Chondrocyte (in vitro differentiated cells): ENCODE results near the gene H3-3A. TPM values are rescaled to one million over a fixed set of nuclear protein-coding genes. Genes with fewer than 3 reads are reported as not detected.

Experiments
- DNase-seq: peaks from one replicate; pipeline ENCODE4 v3.0.0; 2021; ENCODE audit warnings: mixed read lengths, low spot score
- H3K27ac Mint-ChIP-seq: one replicate; pipeline ENCODE4 v1.8.0; 2021; ENCODE audit warnings: mild to moderate bottlenecking, moderate library complexity, mixed read lengths; ENCODE audit not compliant: unreplicated experiment
- H3K27me3 Mint-ChIP-seq: 2 replicates; pipeline ENCODE4 v1.8.0; 2021; ENCODE audit warnings: low read depth, mixed read lengths
- H3K36me3 Mint-ChIP-seq: 2 replicates; pipeline ENCODE4 v1.8.0; 2021; ENCODE audit warnings: low read depth, mixed read lengths
- H3K4me1 Mint-ChIP-seq: 2 replicates; pipeline ENCODE4 v1.8.0; 2021; ENCODE audit warnings: low read depth, mild to moderate bottlenecking, mixed read lengths
- H3K4me3 Mint-ChIP-seq: one replicate; pipeline ENCODE4 v1.8.0; 2021; ENCODE audit warnings: mild to moderate bottlenecking, moderate library complexity, mixed read lengths; ENCODE audit not compliant: unreplicated experiment
- H3K9me3 Mint-ChIP-seq: 2 replicates; pipeline ENCODE4 v1.8.0; 2021; ENCODE audit warnings: low read depth, mixed read lengths
- total RNA-seq: library from RNA; stranded (reverse); gene quantifications from 3 replicates; pipeline ENCODE4 v1.2.1, GENCODE V29; 2021
- TF ChIP-seq, protein P1 (sequence below): fragments of 200-600 bp; sonication (generic); IDR thresholded peaks from 2 replicates; pipeline ENCODE4 v1.5.0; 2021; ENCODE audit warnings: antibody characterized with exemption, mild to moderate bottlenecking, moderate library complexity

H3-3A gene
- total RNA-seq, 1 donor from 2014 or later: 315 TPM

DNA sequence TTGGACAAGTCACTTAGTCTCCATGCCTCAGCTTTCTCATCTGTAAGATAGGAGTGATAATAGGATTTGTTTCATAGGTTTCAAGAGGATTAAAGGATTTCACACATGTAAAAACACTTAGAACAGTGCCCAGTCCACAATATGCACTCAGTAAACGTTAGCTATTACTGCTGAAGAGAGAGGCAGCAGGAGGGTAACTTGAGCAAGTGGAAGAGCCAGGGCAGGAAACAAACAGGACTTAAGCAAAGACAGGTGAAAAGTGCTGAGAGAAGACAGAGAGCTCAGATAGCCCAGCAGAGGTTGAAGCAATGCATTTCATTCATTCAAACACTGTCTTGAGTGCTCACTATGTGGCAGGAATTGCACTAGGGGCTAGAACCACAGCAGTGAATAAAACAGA lies 21.1 kb upstream of the H3-3A start:
- Mint-ChIP-seq H3K9me3 (no peaks in the 10 kb centered on the region), H3K36me3 (no peaks in the 10 kb centered on the region), H3K27me3 (peaks cover 13% of the 10 kb centered on the region), H3K27ac (no peak overlapping the region), H3K4me1 (peaks cover 2% of the 10 kb centered on the region), H3K4me3 (no peak overlapping the region)
- TF ChIP-seq, protein P1, sequence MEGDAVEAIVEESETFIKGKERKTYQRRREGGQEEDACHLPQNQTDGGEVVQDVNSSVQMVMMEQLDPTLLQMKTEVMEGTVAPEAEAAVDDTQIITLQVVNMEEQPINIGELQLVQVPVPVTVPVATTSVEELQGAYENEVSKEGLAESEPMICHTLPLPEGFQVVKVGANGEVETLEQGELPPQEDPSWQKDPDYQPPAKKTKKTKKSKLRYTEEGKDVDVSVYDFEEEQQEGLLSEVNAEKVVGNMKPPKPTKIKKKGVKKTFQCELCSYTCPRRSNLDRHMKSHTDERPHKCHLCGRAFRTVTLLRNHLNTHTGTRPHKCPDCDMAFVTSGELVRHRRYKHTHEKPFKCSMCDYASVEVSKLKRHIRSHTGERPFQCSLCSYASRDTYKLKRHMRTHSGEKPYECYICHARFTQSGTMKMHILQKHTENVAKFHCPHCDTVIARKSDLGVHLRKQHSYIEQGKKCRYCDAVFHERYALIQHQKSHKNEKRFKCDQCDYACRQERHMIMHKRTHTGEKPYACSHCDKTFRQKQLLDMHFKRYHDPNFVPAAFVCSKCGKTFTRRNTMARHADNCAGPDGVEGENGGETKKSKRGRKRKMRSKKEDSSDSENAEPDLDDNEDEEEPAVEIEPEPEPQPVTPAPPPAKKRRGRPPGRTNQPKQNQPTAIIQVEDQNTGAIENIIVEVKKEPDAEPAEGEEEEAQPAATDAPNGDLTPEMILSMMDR: no peak
- no peak for DNase-seq

DNA sequence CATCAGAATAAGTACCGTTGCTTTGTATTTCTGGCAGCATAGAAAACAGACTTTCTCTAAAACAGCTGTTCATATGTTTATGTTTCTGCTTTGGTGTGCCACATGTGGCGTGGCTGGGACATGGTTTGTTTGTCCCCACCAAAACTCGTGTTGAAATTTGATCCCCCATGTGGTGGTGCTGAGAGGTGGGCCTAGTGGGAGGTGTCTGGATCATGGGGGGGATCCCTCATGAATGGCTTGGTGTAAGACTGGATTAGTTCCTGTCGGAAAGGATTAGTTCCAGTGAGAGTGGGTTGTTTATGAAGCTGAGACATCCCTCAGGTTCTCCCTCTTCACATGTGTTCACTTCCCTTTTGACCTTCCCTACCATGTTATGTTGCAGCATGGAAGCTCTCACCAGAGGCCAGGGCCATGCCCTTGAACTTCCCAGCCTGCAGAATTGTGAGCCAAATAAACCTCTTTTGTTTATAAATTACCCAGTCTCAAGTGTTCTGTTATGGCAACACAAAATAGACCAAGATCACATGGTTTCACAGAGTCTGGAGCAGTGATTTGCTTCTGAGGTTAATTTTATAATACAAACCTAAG lies 17.9 kb upstream of the H3-3A start:
- Mint-ChIP-seq H3K4me1 (peaks cover 2% of the 10 kb centered on the region), H3K27me3 (peaks cover 13% of the 10 kb centered on the region), H3K27ac (no peak overlapping the region), H3K36me3 (no peaks in the 10 kb centered on the region), H3K4me3 (no peak overlapping the region), H3K9me3 (no peaks in the 10 kb centered on the region)
- TF ChIP-seq, protein P1: no peak
- DNase-seq: no peak

DNA sequence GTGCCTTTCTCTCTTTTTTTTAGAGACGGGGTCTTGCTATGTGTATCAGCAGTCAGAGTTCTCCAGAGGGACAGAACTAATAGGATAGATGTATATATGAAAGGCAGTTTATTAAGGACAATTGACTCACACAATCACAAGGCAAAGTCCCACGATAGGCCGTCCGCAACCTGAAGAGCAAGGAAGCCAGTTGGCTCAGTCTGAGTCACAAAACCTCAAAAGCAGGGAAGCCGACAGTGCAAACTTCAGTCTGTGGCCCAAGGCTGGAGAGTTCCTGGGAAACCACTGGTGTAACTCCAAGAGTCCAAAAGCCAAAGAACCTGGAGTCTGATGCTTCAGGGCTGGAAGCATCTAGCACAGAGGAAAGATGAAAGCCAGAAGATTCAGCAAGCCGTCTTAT lies 16.3 kb upstream of the H3-3A start:
- Mint-ChIP-seq H3K27ac (no peak overlapping the region), H3K4me3 (no peak overlapping the region), H3K36me3 (no peaks in the 10 kb centered on the region), H3K4me1 (peaks cover 2% of the 10 kb centered on the region), H3K27me3 (peaks cover 5% of the 10 kb centered on the region), H3K9me3 (no peaks in the 10 kb centered on the region)
- TF ChIP-seq, protein P1: no peak
- no peak for DNase-seq

DNA sequence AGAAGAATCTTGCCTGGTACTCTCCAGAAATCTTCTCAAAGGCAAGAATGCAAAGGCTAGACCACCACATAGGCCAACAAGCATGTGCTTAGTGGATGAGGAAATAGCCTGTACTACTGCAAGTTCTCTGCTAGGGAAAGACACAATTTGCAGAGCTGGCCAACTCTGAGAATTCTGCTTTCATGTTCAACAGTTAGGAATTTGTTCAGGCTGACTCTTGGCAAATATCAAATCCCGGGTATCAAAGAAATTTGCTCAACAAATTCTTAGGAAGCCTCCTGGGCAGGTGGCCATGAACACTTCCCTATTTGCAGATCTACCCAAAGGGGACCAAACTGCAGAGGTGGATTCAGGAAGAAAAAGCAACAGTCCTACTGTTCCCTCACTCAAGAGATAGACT lies 15.0 kb upstream of the H3-3A start:
- H3K9me3 Mint-ChIP-seq: no peaks in the 10 kb centered on the region
- TF ChIP-seq, protein P1: no peak
- H3K27me3 Mint-ChIP-seq: no peaks in the 10 kb centered on the region
- no peak for DNase-seq
- H3K4me1 Mint-ChIP-seq: peaks cover 2% of the 10 kb centered on the region
- no peak overlapping the region for H3K4me3 Mint-ChIP-seq
- no peak overlapping the region for H3K27ac Mint-ChIP-seq
- H3K36me3 Mint-ChIP-seq: no peaks in the 10 kb centered on the region

DNA sequence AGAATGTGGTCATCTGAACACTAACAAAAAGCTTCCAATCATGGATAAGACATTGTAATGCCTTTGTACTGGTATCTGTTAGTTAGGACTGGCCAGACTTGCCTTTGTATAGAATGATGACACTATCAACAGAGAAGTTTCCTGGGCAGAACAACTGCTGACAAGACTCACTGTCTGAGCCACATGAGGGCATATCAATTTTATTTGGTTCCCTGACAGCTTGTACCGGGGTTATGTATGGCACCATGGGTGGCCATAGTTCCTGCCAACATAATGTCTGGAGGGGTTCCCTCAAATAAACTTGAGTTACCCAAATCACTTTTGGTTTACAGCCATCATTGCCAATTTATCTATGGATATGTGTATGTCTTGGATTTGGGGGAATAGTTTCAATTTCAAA lies 13.6 kb upstream of the H3-3A start:
- TF ChIP-seq, protein P1: no peak
- Mint-ChIP-seq H3K4me1 (peaks cover 2% of the 10 kb centered on the region), H3K4me3 (no peak overlapping the region), H3K36me3 (no peaks in the 10 kb centered on the region), H3K27me3 (no peaks in the 10 kb centered on the region), H3K27ac (no peak overlapping the region), H3K9me3 (no peaks in the 10 kb centered on the region)
- no peak for DNase-seq
